ENCODE results near the gene AMZ2.
"Not testable (repeated sequence)": the region's sequence is repeated elsewhere in the genome, so short reads cannot be mapped to it uniquely, and the experiment has no call there.

Gene AMZ2, protein sequence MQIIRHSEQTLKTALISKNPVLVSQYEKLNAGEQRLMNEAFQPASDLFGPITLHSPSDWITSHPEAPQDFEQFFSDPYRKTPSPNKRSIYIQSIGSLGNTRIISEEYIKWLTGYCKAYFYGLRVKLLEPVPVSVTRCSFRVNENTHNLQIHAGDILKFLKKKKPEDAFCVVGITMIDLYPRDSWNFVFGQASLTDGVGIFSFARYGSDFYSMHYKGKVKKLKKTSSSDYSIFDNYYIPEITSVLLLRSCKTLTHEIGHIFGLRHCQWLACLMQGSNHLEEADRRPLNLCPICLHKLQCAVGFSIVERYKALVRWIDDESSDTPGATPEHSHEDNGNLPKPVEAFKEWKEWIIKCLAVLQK

GRCh38 chr17:68247445-68248198 lies at the start of gene AMZ2:
TSS of gene AMZ2 (plus strand) at chr17:68248043. CDS start at chr17:68250188, 2,145 bp downstream.
- ATAC-seq (peak; percentile 88), DNase-seq (peak; percentile 99)

DNA sequence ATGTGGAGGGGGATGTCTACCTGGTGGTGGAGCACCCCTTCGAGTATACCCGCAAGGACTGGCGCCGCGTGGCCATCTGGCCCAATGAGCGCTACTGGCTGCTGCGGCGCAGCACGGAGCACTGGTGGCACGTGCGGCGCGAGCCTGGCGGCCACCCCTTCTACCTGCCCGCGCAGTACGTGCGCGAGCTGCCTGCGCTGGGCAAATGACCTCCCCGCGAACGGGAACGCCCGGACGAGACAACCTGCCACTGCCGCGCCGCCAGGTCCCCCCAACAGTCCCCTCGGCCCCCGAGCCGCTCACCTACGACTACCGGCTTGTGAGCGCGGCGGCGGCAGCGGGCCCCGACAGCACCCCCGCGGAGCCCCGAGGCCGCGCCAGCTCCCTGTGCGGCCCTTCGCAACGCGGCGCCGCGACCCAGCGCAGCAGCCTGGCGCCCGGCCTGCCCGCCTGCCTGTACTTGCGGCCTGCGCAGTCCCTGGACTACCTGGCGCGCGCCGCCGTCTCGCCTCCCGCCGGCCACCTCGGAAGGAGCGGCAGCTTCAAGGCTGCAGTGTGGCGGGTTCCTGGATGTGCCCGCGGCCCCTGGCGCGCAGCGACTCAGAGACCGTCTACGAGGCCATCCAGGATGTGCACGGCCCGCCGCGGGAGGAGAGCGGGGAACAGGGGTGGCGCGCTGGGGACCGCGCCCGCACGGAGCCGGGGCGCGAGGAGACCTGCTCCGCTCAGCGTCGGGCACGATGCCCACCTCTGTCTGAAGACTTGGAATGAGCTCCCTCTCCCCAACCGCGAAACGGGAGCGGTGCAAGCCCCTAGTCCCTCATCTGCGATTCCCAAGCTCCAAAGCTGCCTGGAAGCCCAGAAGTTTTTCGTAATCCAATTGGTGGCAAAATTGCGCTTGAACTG lies 48.7 kb upstream of the AMZ2 start:
- peak; percentile 54 for DNase-seq
- peak; percentile 44 for ATAC-seq

DNA sequence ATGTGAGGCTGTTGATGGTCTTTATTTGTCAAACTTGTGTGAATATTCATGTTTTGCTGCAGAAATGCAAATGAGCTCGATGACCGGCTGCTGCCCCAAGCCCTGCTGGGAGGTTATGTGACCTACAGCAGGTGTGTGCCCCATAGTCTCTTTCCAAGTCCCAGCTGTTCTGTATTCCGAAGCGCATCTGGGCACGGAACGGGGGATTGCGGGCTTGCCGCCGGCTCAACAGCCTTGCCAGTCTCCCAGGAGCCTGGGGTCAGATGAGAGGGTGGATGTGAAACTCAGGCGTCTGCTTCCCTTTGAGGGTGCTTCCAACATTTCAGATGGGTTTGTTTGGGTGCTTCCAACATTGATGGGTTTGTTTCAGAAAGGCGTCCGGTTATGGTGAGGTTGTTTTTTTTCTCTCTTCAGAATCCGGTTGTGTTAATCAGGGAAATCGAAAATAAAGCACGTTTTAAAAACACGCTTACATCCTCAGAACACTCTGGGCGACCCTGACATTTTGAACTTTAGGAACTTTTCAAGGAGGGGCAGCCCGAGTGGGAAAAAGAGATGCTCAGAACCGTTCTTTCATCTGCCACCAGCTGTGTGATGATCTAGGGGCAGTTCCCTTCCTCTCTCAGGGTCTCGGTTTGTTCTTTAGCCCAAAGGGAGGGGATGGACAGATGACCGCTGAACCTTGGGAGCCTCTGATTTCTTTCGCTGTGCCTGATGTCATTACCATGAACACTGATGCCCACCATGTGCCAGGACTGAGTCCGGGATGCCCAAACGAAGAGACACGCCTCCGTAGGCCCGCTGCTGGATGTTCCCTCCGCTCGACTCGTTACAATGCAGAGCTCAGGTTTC lies 47.8 kb upstream of the AMZ2 start:
- DNase-seq = no peak
- ATAC-seq = no peak

GRCh38 chr17:68200689-68201417 lies 47.0 kb upstream of the AMZ2 start:
- ATAC-seq = peak; percentile 57
- peak; percentile 87 for DNase-seq

DNA sequence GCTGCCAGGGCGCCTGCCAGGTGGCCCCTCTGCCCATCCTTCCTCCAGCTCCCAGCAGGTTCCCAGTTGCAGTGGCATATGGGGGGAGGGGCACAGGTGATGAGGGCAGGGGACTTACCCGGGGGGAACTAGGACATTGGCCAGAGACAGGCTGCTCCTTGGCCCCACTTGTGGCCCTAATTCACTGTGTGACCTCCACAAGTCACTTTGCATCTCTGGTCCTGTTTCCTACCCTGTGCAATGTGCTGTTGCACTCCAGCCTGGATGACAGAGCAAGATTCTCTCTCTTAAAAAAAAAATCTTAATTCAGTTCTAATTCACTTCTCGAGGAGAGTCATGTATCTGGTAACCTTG lies 46.4 kb upstream of the AMZ2 start:
- not testable (repeated sequence) for DNase-seq, ATAC-seq

DNA sequence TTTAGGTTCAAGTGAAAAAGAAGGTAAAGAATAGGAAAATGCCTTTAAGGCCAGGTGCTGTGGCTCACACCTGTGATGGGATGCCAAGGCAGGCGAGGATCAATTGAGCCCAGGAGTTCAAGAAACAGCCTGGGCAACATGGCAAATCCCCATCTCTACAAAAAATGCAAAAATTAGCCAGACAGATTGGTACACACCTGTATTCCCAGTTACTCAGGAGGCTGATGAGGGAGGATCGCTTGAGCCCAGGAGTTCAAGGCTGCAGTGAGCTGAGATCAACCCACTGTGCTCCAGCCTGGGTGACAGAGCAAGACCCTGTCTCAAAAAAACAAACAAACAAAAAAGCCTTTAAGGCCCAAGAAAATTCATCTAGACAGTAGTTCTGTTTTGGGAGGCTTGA lies 45.5 kb upstream of the AMZ2 start:
- not testable (repeated sequence) for DNase-seq, ATAC-seq

DNA sequence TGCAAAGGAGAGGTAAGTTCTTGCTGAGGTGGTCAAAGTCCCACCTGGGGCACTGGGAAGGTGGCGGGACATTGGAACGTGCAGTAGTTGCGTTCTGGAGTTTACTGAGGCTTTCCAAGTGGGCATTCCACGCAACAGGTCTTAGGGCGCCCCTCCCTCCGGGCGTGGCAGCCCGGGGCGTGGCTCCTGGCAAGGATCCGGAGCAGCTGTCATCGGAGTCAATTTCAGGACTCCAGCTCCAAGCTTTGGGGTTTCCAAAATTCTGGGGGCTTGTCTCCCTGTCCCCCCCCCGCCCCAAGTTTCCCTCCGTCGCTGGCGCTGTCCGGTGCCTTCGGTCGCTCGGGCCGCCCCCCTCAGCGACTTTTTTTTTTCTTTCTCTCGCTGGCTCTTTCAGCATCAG lies 43.1 kb upstream of the AMZ2 start:
- no peak for DNase-seq
- no peak for ATAC-seq

DNA sequence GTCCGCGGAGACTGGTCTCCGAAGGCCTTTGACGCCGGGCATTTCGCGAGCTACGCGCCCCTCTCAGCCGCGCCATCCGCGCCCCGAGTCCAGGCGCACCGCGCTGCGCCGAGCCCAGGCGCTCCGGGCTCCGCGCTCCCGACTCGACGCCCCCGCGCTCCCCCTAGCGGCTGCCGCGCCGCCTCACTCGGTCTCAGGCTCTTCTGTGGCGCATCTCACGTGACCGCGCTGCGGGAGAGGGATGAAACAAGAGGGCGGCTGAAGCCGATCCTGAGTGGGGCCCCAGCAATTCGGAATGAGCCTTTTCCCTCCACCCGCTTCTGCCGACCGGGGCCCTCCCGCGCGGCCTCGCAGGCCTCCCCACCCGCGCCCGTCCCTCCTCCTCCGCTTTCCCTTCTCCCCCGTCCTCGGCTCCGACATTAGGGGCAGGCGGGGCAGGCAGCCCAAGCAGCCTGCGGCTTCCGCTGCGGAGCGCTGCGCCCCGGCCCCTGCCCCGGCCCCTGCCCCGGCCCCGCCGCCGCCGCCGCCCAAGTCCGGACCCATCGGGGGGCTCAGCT lies 42.5 kb upstream of the AMZ2 start:
- peak; percentile 91 for ATAC-seq
- peak; percentile 97 for DNase-seq

GRCh38 chr17:68205808-68206720 lies 41.8 kb upstream of the AMZ2 start:
- DNase-seq = peak; percentile 56
- no peak for ATAC-seq

GRCh38 chr17:68207651-68208253 lies 40.1 kb upstream of the AMZ2 start:
- DNase-seq = no peak
- ATAC-seq = no peak

- not testable (repeated sequence) for DNase-seq, ATAC-seq
These were observed 39.2 kb upstream of the AMZ2 start for GRCh38 chr17:68208651-68209050.

GRCh38 chr17:68209191-68209900 lies 38.5 kb upstream of the AMZ2 start:
- not testable (repeated sequence) for DNase-seq, ATAC-seq

- DNase-seq (no peak), ATAC-seq (no peak)
These were observed 37.1 kb upstream of the AMZ2 start for GRCh38 chr17:68210570-68211315.

- not testable (repeated sequence) for DNase-seq
- peak; percentile 49 for ATAC-seq
These were observed 34.1 kb upstream of the AMZ2 start for GRCh38 chr17:68213428-68214411.

- ATAC-seq, DNase-seq: not testable (repeated sequence)
These were observed 32.4 kb upstream of the AMZ2 start for GRCh38 chr17:68215453-68215852.

DNA sequence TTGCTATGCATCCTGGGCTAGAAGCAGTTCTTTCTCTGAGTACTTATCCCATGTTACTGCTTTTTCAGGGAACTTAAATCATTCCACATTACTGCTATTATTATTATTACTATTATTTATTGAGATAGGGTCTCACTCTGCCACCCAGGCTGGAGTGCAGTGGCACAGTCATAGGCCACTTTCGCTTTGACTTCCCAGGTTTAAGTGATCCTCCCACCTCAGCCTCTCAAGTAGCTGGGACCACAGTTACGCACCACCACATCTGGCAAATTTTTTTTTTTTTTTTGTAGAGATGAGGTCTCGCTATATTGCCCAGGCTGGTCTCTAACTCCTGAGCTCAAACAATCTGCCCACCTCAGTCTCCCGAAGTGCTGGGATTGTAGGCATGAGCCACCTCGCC lies 28.4 kb upstream of the AMZ2 start:
- DNase-seq, ATAC-seq: not testable (repeated sequence)
